ENCODE results near the gene UBE2D2.
A peak's percentile ranks its signal among the peaks of the same experiment; 100 is the strongest.

The UBE2D2 gene

DNA sequence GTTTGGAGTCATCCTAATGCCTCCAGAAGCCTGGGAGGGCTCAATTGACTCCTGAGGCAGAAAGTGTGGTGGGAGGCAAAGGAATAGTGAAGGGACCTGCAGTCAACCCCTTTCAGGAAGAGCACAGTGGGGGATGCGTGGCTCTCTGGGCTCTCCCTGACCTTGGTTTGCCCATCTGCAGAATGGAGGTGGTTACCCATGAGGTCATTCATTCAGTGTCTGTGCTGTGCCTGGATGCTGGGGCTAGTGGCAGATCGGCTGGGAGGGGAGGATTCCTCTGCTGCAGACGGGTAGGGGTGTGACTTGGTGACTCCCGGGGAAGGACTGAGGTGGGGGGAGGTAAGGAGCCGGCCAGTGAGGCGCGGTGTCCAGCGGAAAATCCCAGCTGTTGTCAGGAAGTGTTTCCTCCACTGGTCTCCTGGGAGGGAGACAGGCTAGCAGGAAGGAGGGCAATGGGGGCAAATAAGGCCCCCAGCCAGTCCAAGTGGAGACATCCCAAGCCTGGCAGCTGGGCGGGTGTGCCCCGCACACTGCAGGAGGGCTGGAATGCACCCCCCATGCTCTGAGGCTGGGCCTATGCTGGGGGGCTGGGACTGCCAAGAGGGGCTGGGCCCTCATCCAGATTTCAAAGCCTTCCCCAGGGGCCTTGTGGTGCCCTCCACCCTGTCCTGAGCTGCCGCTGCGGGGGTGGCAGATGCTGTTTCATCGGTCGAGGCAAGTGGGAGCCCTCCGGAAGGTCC, 98.0 kb downstream of the UBE2D2 start:
- no peak for FAIRE-seq

DNA sequence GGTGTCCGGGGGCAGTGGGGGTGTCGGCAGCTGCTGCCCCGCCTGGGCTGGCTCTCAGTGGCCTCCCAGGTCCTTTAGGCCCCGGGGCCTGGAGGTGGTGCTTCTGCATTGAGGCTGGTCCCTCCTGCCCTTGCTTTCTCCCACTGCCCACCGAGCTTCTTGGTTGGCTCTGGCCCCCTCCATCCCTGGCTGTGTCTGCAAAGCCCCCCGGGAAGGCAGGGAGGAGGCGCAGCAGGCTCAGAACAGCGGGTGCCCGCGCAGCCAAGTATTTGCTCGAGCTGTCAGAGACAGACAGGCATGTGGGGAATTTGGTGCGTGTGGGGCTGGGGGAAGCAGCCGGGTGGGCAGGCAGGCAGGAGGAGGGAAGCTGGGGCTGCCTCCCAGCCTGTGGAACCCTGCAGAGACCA, 98.6 kb downstream of the UBE2D2 start:
- DNase-seq (ENCODE audit: insufficient read length, low spot score): no peak
- FAIRE-seq: no peak

More for the DNA sequence above, 98.0 kb downstream of the UBE2D2 start:
- no peak for DNase-seq (ENCODE audit: insufficient read length, low spot score)

- DNase-seq (ENCODE audit: insufficient read length, low spot score) (no peak), FAIRE-seq (no peak)
Observed at GRCh38 chr5:139660105-139660922, 99.2 kb downstream of the UBE2D2 start.

DNA sequence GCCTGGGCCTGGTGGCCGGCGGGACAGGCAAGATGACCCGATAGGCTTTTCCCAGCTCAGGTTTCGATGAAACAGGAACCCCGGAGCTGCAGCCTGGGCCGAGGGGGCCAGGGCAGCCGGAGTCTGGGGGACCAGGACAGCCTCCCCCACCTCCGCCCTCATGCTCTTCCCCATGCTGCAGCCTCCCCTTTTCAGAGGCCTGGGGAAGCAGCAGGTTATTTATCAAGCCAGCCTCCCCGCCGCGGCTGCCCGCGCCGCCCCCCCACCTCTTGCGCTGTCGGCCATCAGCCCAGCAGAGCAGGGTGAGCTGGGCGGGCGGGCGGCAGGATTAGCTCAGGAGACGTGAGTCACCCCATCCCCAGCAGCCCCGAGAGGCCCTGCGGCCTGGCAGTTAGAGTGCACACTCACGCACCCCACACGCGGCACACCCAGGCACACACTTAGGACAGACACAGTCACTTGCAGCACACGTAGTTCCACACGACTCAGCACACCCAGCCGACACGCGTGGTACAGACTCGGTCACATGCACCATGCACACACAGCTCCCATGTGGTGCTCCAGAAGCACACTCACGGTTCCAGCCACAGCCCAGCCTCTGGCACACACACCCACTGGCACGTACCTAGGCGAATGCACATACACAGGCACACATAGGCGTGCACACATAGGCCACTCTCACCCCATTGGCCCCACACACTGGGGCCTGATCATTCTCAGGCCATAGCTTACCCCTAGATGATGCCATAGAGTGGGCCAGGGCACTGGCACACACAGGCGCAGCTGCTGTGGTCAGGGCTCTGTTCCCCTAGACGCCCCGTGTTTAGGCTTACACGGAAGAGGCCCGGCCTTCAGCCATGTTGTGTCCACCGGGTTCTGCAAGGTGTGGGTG, 100.0 kb downstream of the UBE2D2 start:
- FAIRE-seq: peak; percentile 58
- no peak for DNase-seq (ENCODE audit: insufficient read length, low spot score)

GRCh38 chr5:139662617-139663016, 101.5 kb downstream of the UBE2D2 start:
- DNase-seq (ENCODE audit: insufficient read length, low spot score) (no peak), FAIRE-seq (peak; percentile 57)

DNA sequence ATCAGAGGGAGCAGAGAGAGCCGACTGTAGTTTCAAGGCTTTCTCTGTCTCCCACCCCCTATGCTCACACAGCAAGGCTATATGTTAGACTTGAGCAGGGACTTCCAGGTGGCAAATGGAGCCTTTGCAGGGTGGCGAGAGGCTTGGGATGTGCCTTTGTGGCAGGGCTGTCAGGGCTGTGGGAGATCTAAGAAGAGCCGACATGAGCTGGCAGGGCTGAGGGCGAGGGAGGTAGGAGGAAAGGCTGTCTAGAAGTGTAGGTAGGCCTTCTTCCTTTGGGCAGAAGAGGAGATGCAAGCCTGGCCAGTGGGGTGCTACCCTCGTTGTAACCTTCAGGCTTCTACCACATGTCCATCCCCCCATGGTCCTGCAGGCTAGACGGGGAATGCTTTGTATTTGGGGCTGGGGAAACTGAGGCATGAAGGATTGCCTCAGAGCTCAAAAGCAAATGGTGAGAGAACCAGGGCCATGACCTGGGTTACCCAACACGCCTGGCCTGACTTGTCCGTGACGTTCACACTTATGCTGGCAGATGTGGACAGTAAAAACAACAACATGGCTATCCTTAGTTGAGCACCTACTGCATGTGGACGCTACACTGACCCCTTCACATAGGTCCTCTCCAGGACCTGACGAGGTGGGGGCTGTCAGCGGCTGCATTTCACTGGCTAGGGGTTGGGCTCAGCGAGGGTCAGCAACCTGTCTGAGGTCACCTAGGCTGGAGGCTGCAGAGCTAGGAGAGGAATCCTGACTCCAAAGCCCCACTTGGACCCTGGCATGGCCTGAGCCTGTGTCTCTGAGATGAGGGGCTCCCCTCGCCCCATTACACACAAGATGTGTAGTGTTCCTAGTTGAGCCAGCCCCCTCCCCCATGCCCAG, 102.3 kb downstream of the UBE2D2 start:
- FAIRE-seq: no peak
- DNase-seq (ENCODE audit: insufficient read length, low spot score): no peak

DNA sequence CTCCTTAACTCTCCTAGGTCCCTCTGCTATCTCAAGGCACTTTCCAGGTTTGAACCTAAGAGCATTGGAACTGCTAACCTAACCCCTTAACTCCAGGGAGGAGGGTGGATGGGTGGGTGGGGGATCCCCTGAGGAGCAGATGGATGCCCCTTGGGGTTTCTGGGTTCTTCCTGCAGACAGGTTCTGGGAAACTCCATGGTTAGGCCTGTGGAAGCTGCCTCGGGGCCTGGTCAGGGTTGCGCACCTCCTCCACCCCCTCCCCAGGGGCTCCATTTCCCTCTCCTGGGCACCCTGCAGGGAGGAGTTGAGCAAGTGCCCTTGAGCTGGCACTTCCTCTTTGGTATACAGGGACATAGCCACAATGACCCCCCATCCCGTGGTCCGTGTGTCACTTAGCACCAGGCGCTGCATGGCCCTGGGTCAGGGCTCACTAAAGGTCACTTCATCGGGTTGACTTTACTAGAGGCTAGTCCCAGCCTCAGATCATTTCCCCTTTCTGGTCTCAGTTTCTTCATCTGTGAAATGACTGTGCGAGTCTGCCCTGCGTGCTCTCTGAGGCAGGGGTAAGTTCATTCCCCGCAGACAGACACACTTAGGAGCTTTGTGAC, 103.1 kb downstream of the UBE2D2 start:
- DNase-seq (ENCODE audit: insufficient read length, low spot score) (peak; percentile 74), FAIRE-seq (peak; percentile 92)

DNA sequence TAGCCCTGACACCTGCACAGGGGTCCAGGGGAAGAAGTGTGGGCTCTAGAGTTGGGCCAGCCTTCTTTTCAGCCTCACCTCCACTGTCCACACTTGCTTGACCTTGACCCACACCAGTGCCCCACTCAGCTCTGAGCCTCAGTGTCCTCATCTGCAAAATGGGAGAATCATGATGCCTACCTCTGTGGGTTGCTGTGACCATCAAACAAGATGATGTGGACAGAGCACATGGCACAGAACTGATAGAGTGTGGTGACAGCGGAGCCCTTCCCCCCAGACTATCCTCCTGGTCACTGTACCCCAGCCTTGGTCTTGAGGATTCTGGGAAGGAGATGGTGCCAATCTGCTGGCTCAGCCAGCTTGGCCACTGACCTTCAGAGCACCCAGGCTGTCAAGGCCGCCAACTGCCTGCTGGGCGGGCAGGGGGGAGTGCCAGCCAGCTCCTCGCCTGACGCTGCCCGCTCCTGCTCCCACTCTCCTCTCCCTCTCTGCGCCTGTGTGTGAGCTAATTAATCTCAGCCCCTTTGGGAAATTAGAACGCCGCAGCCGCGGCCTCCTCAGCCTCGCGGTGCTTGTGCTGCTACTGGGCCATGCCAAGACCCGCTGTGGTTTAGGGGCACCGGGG, 103.7 kb downstream of the UBE2D2 start:
- FAIRE-seq (no peak), DNase-seq (ENCODE audit: insufficient read length, low spot score) (no peak)

DNA sequence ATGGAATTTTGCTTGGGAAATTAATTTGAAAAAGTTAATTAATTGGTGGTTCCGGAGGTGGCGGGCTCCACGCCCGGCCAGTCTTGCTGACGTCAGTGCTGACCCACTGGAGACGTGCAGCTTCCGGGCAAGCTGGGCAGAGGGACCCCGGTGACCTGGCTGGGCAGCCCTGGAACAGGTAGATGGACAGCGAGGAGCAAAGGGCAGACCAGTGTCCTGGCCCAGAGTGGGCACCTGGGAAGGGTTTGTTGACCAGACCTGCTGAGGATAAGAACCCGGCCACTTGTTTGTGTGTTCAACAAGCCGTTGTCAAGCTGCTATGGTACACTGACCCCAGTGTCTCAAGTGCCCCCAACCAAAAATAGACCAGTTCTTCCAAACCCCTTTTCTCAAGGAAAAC, 104.5 kb downstream of the UBE2D2 start:
- DNase-seq (ENCODE audit: insufficient read length, low spot score) (no peak), FAIRE-seq (no peak)

DNA sequence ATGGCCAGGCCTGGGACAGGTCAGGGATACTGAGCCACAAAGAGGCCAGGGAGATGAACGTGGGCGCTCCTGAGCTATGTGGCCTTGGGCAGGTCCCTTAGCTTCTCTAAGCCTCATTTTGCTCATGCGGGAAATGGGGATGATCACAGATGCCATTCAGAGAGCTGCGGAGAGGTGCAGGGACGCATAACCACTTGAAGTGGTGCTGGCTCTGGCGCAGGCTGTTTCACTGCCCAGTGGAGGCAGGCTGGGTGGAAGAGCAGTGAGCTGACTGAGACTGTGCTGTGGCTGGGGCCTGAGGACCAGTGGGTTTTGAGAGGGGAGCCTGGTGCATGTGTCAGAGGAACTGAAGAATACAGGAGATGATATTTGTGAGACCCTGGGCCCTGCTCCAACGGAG, 105.4 kb downstream of the UBE2D2 start:
- DNase-seq (ENCODE audit: insufficient read length, low spot score) (no peak), FAIRE-seq (no peak)

DNA sequence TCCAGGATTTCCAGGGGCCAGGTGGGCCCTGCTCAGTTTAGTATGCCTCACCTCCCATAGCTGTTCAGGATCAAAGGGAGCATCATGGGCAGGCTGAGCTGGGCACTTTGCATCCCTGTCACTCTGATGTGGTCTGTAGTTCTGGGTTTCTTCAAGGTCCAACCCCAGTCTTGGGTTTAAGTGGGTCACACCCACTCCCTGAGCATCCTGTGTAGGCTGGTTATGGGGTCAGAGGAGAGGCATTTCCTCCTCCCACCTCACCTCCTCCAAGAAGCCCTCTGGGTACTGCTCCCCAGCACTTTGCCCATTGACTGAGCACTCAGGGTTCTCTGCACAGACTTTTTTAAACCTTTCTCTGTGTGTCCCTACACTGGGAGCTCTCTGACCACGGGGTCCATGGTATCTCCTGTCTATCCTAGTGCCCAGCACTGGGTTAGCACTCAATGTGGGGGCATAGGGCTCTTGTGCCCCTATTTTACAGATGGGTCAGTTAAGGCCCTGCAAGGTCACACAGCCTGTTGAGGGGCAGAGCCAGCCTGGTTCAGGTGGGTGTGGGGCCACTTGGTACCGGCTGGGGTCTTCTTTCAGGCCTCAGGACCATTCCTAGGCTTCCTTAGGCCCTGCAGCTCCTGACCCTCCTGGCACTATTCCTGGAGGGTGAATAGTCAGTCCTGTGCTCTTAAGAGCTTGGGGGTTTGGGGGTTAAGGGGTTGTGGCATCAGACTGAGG, 106.0 kb downstream of the UBE2D2 start:
- no peak for DNase-seq (ENCODE audit: insufficient read length, low spot score)
- no peak for FAIRE-seq

GRCh38 chr5:139667730-139668063, 106.6 kb downstream of the UBE2D2 start:
- FAIRE-seq (no peak), DNase-seq (ENCODE audit: insufficient read length, low spot score) (no peak)

GRCh38 chr5:139668064-139668880, 107.1 kb downstream of the UBE2D2 start:
- FAIRE-seq (peak; percentile 81), DNase-seq (ENCODE audit: insufficient read length, low spot score) (no peak)

GRCh38 chr5:139668924-139669661, 108.0 kb downstream of the UBE2D2 start:
- FAIRE-seq: no peak
- no peak for DNase-seq (ENCODE audit: insufficient read length, low spot score)

- FAIRE-seq (no peak), DNase-seq (ENCODE audit: insufficient read length, low spot score) (peak; percentile 70)
Observed at GRCh38 chr5:139669662-139670368, 108.7 kb downstream of the UBE2D2 start.

- DNase-seq (ENCODE audit: insufficient read length, low spot score) (peak; percentile 78), FAIRE-seq (peak; percentile 94)
Observed at GRCh38 chr5:139670369-139671095, 109.4 kb downstream of the UBE2D2 start.
